ENCODE data around the gene EDRF1. TPM values are rescaled to one million over a fixed set of nuclear protein-coding genes. Genes with fewer than 3 reads are reported as not detected.
"Not testable (repeated sequence)": the region's sequence is repeated elsewhere in the genome, so short reads cannot be mapped to it uniquely, and the experiment has no call there.

The EDRF1 gene
- total RNA-seq, 6 experiments from 2014 or later = 19.0 to 21.9 (median 20.2) TPM

DNA sequence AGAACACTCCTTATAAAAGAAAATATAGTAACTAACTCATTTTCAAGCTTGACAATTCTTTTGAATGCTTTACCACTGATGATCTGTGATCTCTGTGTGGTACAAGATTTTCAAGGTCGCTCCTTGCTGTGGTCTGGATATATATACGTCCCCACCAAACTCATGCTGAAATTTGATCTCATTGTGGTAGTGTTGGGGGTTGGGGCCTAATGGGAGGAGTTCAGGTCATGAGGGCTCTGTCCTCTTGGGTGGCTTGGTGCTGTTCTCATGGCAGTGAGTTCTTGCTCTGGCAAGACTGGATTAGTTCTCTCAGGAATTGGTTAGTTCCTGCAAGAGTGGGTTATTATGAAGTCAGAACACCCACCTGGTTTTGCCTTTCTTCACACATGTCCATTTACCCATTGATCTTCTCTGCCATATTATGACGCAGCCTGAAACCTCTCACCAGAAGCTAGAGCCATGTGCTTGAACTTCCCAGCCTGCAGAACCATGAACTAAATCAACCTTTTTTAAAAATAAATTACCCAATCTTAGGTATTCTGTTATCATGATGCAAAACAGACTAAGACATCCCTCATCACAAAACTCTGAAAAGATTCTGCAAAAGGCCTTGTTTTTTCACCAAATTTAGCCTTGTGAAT, 8.3 kb upstream of the EDRF1 start:
- TF ChIP-seq, protein P1, sequence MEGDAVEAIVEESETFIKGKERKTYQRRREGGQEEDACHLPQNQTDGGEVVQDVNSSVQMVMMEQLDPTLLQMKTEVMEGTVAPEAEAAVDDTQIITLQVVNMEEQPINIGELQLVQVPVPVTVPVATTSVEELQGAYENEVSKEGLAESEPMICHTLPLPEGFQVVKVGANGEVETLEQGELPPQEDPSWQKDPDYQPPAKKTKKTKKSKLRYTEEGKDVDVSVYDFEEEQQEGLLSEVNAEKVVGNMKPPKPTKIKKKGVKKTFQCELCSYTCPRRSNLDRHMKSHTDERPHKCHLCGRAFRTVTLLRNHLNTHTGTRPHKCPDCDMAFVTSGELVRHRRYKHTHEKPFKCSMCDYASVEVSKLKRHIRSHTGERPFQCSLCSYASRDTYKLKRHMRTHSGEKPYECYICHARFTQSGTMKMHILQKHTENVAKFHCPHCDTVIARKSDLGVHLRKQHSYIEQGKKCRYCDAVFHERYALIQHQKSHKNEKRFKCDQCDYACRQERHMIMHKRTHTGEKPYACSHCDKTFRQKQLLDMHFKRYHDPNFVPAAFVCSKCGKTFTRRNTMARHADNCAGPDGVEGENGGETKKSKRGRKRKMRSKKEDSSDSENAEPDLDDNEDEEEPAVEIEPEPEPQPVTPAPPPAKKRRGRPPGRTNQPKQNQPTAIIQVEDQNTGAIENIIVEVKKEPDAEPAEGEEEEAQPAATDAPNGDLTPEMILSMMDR (IDR thresholded peaks at IDR 0.05) = no peak
- H3K9me3 Mint-ChIP-seq = no peaks in the 10 kb centered on the region
- H3K27me3 Mint-ChIP-seq (ENCODE audit: insufficient read depth) = peaks cover 3% of the 10 kb centered on the region
- H3K4me3 Mint-ChIP-seq = no peak overlapping the region
- no peak for DNase-seq
- H3K4me1 Mint-ChIP-seq (ENCODE audit: low read depth) = peaks cover 23% of the 10 kb centered on the region
- no peak overlapping the region for H3K27ac Mint-ChIP-seq
- no peaks in the 10 kb centered on the region for H3K36me3 Mint-ChIP-seq (ENCODE audit: low read depth)

DNA sequence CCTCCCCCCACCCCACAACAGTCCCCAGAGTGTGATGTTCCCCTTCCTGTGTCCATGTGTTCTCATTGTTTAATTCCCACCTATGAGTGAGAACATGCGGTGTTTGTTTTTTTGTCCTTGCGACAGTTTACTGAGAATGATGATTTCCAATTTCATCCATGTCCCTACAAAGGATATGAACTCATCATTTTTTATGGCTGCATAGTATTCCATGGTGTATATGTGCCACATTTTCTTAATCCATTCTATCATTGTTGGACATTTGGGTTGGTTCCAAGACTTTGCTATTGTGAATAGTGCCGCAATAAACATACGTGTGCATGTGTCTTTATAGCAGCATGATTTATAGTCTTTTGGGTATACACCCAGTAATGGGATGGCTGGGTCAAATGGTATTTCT, 4.8 kb upstream of the EDRF1 start:
- not testable (repeated sequence) for H3K9me3 Mint-ChIP-seq; H3K27me3 Mint-ChIP-seq (ENCODE audit: insufficient read depth); DNase-seq; H3K4me3 Mint-ChIP-seq; H3K27ac Mint-ChIP-seq; H3K36me3 Mint-ChIP-seq (ENCODE audit: low read depth)
- H3K4me1 Mint-ChIP-seq (ENCODE audit: low read depth) = peaks cover 14% of the 10 kb centered on the region

DNA sequence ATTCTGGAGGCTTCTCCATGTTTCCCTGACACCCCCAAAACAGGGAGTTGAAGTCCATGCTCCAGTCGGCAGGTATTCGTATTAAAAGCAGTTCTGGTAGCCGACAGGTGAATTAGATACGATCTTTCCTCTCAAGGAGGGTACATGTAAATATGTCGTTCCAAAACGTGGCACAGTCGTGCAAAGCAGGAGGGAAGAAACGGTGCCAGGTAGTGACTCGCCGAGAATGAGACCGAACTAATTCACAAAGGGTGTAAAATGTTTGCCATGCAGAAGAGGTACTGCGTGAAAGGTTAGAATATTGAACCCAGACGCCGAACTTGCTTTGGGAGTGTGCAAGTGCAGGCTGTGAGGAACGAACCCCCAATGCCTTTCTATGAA, 483 bp downstream of the EDRF1 start:
- peak overlapping the region; percentile 97 for H3K4me3 Mint-ChIP-seq
- DNase-seq = no peak
- peaks cover 26% of the 10 kb centered on the region for H3K4me1 Mint-ChIP-seq (ENCODE audit: low read depth)
- H3K27ac Mint-ChIP-seq = peak overlapping the region; percentile 97
- TF ChIP-seq, protein P1 (IDR thresholded peaks at IDR 0.05) = no peak
- no peaks in the 10 kb centered on the region for H3K9me3 Mint-ChIP-seq
- peaks cover 24% of the 10 kb centered on the region for H3K36me3 Mint-ChIP-seq (ENCODE audit: low read depth)
- H3K27me3 Mint-ChIP-seq (ENCODE audit: insufficient read depth) = no peaks in the 10 kb centered on the region

DNA sequence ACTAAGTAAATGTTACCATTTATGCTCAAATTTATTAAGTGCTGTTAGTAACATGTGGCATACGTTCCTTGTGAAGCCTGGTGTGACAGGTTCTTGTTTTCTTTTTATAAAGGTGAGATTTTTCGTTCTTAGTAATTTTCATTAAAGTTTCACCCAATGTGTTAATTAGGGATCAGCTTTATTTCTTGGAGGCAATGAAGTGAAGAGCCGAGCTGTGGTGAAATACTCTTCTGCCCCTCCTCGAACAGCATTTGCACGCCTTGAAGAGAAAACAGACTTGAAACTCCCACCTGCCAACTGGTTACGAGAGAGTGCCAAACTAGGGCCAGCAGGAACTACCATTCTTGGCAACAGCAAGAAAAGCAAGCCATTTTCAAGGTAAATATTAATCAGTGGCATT, 1.5 kb downstream of the EDRF1 start:
- TF ChIP-seq, protein P1 (IDR thresholded peaks at IDR 0.05) = no peak
- peak overlapping the region; percentile 97 for H3K4me3 Mint-ChIP-seq
- H3K36me3 Mint-ChIP-seq (ENCODE audit: low read depth) = peaks cover 33% of the 10 kb centered on the region
- peaks cover 26% of the 10 kb centered on the region for H3K4me1 Mint-ChIP-seq (ENCODE audit: low read depth)
- no peak overlapping the region; the same call in 1 of the 2 replicates for H3K27ac Mint-ChIP-seq
- H3K9me3 Mint-ChIP-seq = no peaks in the 10 kb centered on the region
- DNase-seq = no peak
- no peaks in the 10 kb centered on the region for H3K27me3 Mint-ChIP-seq (ENCODE audit: insufficient read depth)

DNA sequence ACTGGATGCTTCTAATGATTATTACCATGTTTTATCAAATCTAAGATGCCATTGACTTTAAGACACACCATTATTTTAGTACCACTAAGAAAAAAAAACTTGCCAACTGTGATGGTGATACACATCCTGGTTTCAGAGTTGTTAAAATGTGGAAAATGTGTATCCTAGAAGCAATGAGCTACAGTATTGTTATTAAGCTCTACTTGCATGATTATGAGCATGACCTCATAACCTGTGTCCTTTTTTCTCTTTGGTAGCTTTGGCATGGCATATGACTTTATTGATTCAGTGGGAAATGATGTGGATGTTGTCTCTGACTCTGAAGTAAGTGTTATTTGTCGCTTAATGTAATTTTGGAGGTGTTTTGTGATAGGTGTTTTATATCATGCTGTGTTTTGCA, 3.3 kb downstream of the EDRF1 start:
- Mint-ChIP-seq H3K27ac (no peak overlapping the region), H3K36me3 (ENCODE audit: low read depth) (peaks cover 41% of the 10 kb centered on the region), H3K4me3 (no peak overlapping the region), H3K9me3 (no peaks in the 10 kb centered on the region), H3K4me1 (ENCODE audit: low read depth) (peaks cover 26% of the 10 kb centered on the region), H3K27me3 (ENCODE audit: insufficient read depth) (no peaks in the 10 kb centered on the region)
- TF ChIP-seq, protein P1 (IDR thresholded peaks at IDR 0.05) = no peak
- DNase-seq = no peak

DNA sequence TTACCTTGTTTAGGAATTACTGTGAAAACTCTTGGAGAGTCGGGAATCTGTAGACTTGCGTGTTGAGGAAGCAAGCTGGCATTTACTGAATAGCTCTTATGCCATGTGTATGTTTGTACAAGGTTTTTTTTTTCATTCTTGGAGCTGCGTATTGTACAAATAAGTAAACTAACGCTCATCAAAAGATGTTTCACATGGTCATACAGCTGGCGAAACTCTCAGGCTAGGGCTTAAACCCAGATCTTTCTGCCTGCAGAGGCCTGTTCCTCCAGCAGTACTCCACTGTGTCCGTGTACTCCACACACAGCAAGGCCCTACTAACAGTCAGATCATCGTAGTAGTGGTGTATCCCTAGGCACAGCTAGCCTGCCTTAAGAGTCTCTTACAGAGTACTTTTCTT, 7.4 kb downstream of the EDRF1 start:
- Mint-ChIP-seq H3K27ac (no peak overlapping the region), H3K4me1 (ENCODE audit: low read depth) (peaks cover 2% of the 10 kb centered on the region), H3K9me3 (no peaks in the 10 kb centered on the region), H3K27me3 (ENCODE audit: insufficient read depth) (no peaks in the 10 kb centered on the region), H3K4me3 (no peak overlapping the region), H3K36me3 (ENCODE audit: low read depth) (peaks cover 55% of the 10 kb centered on the region)
- no peak for DNase-seq
- TF ChIP-seq, protein P1 (IDR thresholded peaks at IDR 0.05) = no peak

Data from HFFc6 (cell line).